ENCODE data around the gene IFITM5.

DNA sequence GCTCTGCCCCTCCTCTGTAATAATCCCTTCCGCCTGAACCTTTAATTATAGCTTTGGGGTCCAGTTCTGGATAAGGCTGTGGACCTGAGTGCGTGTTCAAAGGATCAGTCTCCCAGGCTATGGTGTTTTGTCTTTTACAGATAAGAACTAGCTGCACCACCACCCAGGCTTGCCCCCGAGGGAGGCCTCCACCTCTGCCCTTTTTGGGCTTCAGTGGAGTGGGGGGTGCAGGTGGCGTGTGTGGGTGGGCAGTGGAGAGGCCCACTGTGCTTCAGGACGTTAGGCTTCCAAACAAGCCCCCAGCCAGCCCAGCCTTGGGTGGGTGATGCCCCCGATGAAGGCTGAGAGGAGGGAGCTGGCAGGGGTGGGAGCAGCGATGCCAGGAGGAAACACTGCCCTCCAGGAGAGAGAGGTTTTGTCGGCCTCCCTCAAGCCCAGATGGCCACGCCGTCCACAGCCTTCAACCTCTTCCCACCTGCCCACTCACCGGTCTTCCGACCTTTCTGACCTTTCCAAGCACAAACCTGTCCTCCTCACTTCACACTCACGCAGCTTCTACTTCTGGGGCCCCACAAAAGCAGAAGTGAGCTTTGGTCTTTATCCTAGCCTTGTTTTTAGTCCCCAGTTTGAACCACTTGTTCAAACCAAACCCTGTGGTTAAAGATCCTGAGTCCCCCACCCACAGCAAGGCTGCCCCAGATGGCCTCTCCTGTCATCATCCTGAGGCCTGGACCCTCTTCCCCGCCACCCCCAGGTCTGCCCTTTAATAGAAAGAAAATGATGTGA is 42.2 kb downstream of the IFITM5 start:
- TF ChIP-seq, protein P1, sequence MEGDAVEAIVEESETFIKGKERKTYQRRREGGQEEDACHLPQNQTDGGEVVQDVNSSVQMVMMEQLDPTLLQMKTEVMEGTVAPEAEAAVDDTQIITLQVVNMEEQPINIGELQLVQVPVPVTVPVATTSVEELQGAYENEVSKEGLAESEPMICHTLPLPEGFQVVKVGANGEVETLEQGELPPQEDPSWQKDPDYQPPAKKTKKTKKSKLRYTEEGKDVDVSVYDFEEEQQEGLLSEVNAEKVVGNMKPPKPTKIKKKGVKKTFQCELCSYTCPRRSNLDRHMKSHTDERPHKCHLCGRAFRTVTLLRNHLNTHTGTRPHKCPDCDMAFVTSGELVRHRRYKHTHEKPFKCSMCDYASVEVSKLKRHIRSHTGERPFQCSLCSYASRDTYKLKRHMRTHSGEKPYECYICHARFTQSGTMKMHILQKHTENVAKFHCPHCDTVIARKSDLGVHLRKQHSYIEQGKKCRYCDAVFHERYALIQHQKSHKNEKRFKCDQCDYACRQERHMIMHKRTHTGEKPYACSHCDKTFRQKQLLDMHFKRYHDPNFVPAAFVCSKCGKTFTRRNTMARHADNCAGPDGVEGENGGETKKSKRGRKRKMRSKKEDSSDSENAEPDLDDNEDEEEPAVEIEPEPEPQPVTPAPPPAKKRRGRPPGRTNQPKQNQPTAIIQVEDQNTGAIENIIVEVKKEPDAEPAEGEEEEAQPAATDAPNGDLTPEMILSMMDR (IDR thresholded peaks at IDR 0.05): no peak
- TF ChIP-seq POLR2A (IDR thresholded peaks at IDR 0.05) (no peak), POLR2AphosphoS5 (IDR thresholded peaks at IDR 0.05) (no peak), EP300 (IDR thresholded peaks at IDR 0.05) (no peak)

Measured in sigmoid colon (tissue), 4 donors.